GM12873 (cell line): ENCODE results near the gene PCDHA6.
"Not testable (repeated sequence)": the region's sequence is repeated elsewhere in the genome, so short reads cannot be mapped to it uniquely, and the experiment has no call there.

ENCODE experiments used
- CTCF ChIP-seq: IDR thresholded peaks from 2 replicates; pipeline ENCODE4 v1.5.1; 2012; ENCODE audit warnings: low read depth, mild to moderate bottlenecking, moderate library complexity, low read length, control low read depth; ENCODE audit not compliant: insufficient read depth; ENCODE audit errors: missing control alignments

The PCDHA6 gene

DNA sequence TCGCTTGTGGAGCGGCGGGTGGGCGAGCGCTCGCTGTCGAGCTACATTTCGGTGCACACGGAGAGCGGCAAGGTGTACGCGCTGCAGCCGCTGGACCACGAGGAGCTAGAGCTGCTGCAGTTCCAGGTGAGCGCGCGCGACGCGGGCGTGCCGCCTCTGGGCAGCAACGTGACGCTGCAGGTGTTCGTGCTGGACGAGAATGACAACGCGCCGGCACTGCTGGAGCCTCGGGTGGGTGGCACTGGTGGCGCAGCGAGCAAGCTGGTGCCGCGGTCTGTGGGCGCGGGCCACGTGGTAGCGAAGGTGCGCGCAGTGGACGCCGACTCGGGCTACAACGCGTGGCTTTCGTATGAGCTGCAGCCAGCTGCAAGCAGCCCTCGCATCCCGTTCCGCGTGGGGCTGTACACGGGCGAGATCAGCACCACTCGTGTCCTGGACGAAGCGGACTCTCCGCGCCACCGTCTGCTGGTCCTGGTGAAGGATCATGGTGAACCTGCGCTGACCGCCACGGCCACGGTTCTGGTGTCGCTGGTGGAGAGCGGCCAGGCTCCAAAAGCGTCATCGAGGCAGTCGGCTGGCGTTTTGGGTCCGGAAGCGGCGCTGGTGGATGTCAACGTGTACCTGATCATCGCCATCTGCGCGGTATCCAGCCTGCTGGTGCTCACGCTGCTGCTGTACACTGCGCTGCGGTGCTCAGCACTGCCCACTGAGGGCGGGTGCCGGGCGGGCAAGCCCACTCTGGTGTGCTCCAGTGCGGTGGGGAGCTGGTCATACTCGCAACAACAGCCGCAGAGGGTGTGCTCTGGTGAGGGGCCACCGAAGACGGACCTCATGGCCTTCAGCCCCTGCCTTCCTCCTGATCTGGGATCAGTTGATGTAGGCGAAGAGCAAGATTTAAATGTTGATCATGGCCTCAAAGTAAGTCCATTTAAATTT lies 15.3 kb downstream of the PCDHA6 start:
- no peak for TF ChIP-seq CTCF

DNA sequence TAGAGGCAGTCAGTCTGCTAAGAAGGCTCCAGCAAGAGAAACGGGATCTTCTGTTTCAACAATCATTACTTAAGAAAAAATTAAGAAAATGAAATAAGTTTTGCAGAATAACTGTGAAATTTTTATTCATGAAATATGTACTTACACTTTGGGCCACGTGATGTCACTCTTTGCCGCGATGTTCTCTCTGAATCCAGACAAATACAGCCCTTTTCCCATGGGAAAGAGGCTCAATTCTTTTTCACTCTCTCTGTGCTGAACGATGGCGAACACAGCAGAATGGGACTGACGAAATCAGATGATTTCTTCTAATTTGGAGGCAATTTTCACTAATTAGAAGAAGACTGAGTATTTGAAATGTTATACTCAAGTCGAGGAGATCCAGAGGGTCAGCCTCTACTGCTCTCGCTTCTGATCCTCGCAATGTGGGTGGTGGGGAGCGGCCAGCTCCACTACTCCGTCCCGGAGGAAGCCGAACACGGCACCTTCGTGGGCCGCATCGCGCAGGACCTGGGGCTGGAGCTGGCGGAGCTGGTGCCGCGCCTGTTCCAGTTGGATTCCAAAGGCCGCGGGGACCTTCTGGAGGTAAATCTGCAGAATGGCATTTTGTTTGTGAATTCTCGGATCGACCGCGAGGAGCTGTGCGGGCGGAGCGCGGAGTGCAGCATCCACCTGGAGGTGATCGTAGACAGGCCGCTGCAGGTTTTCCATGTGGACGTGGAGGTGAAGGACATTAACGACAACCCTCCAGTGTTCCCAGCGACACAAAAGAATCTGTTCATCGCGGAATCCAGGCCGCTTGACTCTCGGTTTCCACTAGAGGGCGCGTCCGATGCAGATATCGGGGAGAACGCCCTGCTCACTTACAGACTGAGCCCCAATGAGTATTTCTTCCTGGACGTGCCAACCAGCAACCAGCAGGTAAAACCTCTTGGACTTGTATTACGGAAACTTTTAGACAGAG lies 20.7 kb downstream of the PCDHA6 start, which contains the start of gene PCDHA9:
TSS of gene PCDHA9 (plus strand) at position 244 of the 964 bp plus-strand sequence. CDS start at position 358, 114 bp downstream.
- not testable (repeated sequence) for TF ChIP-seq CTCF

- TF ChIP-seq CTCF, result no peak
Observed at GRCh38 chr5:140855772-140856674, 28.3 kb downstream of the PCDHA6 start, which contains the start of gene PCDHA10. TSS of gene PCDHA10 (plus strand) at chr5:140855897. CDS start at chr5:140856049, 152 bp downstream.

GRCh38 chr5:140857177-140857986 lies 29.6 kb downstream of the PCDHA6 start:
- TF ChIP-seq CTCF, result no peak

GRCh38 chr5:140857987-140858240 lies 30.2 kb downstream of the PCDHA6 start:
- no peak for TF ChIP-seq CTCF
